ENCODE measurements around the gene WDR37. TPM values are rescaled to one million over a fixed set of nuclear protein-coding genes. Genes with fewer than 3 reads are reported as not detected.

Gene WDR37
- total and polyA plus RNA-seq, 4 donors: 6.6 to 23.5 (median 13.6) TPM

- Histone ChIP-seq H3K9me3 (ENCODE audit: control insufficient read depth in 4 of 4, insufficient read depth in 3 of 4, low read length in 3 of 4) (peaks cover 0 to 2% (median 0%) of the 10 kb centered on the region in 4 donors), H3K4me1 (ENCODE audit: control insufficient read depth in 5 of 5, insufficient read depth in 5 of 5, low read length in 5 of 5) (peaks cover 0 to 16% (median 10%) of the 10 kb centered on the region in 5 donors), H3K4me3 (no peak overlapping the region), H3K27me3 (ENCODE audit: control insufficient read depth in 3 of 3, insufficient read depth in 3 of 3, low read length in 2 of 3) (no peaks in the 10 kb centered on the region), H3K27ac (ENCODE audit: low read depth in 1 of 2, low read length in 1 of 2) (peak overlapping the region in 1 of 2 donors; percentile 49), H3K36me3 (ENCODE audit: control insufficient read depth in 4 of 4, insufficient read depth in 4 of 4, low read length in 4 of 4) (peaks cover 3 to 12% (median 7%) of the 10 kb centered on the region in 4 donors), H3K9ac (ENCODE audit: insufficient read depth in 1 of 2, low read length in 2 of 2) (no peak overlapping the region)
- TF ChIP-seq CTCF (IDR thresholded peaks at IDR 0.05; ENCODE audit: control extremely low read depth, extremely low read depth): no peak
- ATAC-seq (ENCODE audit: insufficient read depth, low FRiP score) (no peak), DNase-seq (no peak)
- 78 to 81% methylated on average over 6 of the region's 6 CpGs for WGBS, 2 donors
These were observed 10.8 kb upstream of the WDR37 start for GRCh38 chr10:1045415-1045814.

- peaks cover 5 to 22% (median 11%) of the 10 kb centered on the region in 5 donors for H3K4me1 ChIP-seq (ENCODE audit: control insufficient read depth in 5 of 5, insufficient read depth in 5 of 5, low read length in 5 of 5)
- H3K4me3 ChIP-seq: peak overlapping the region; percentile 100
- no peaks in the 10 kb centered on the region for H3K27me3 ChIP-seq (ENCODE audit: control insufficient read depth in 3 of 3, insufficient read depth in 3 of 3, low read length in 2 of 3)
- H3K9me3 ChIP-seq (ENCODE audit: control insufficient read depth in 4 of 4, insufficient read depth in 3 of 4, low read length in 3 of 4): peaks cover 0 to 2% (median 0%) of the 10 kb centered on the region in 4 donors
- peaks cover 0 to 16% (median 4%) of the 10 kb centered on the region in 4 donors for H3K36me3 ChIP-seq (ENCODE audit: control insufficient read depth in 4 of 4, insufficient read depth in 4 of 4, low read length in 4 of 4)
- DNase-seq: peak in 1 of 3 donors; percentile 24
- TF ChIP-seq CTCF (IDR thresholded peaks at IDR 0.05; ENCODE audit: control extremely low read depth, extremely low read depth): no peak
- no peak for ATAC-seq (ENCODE audit: insufficient read depth, low FRiP score)
- WGBS, 2 donors: 5% methylated on average over 15 of the region's 15 CpGs
- peak overlapping the region; percentile 98 for H3K27ac ChIP-seq (ENCODE audit: low read depth in 1 of 2, low read length in 1 of 2)
- peak overlapping the region; percentile 69 to 87 for H3K9ac ChIP-seq (ENCODE audit: insufficient read depth in 1 of 2, low read length in 2 of 2)
These were observed 8.2 kb upstream of the WDR37 start for GRCh38 chr10:1047937-1048336.

- H3K9me3 ChIP-seq (ENCODE audit: control insufficient read depth in 4 of 4, insufficient read depth in 3 of 4, low read length in 3 of 4): peaks cover 0 to 2% (median 0%) of the 10 kb centered on the region in 4 donors
- H3K4me1 ChIP-seq (ENCODE audit: control insufficient read depth in 5 of 5, insufficient read depth in 5 of 5, low read length in 5 of 5): peaks cover 8 to 26% (median 11%) of the 10 kb centered on the region in 5 donors
- H3K27ac ChIP-seq (ENCODE audit: low read depth in 1 of 2, low read length in 1 of 2): peak overlapping the region; percentile 98
- H3K9ac ChIP-seq (ENCODE audit: insufficient read depth in 1 of 2, low read length in 2 of 2): peak overlapping the region; percentile 69 to 87
- ATAC-seq (ENCODE audit: insufficient read depth, low FRiP score) (no peak), DNase-seq (no peak)
- H3K4me3 ChIP-seq: peak overlapping the region; percentile 100
- H3K36me3 ChIP-seq (ENCODE audit: control insufficient read depth in 4 of 4, insufficient read depth in 4 of 4, low read length in 4 of 4): peaks cover 0 to 18% (median 5%) of the 10 kb centered on the region in 4 donors
- TF ChIP-seq CTCF (IDR thresholded peaks at IDR 0.05; ENCODE audit: control extremely low read depth, extremely low read depth): no peak
- no peaks in the 10 kb centered on the region for H3K27me3 ChIP-seq (ENCODE audit: control insufficient read depth in 3 of 3, insufficient read depth in 3 of 3, low read length in 2 of 3)
- 0% methylated on average over 37 of the region's 37 CpGs for WGBS, 2 donors
These were observed 7.8 kb upstream of the WDR37 start for GRCh38 chr10:1048349-1048731.

All from lung (tissue), 12 donors.